HCT116 (cell line): ENCODE data around the gene CELF2. TPM values are rescaled to one million over a fixed set of nuclear protein-coding genes. Genes with fewer than 3 reads are reported as not detected.

ENCODE experiments used
- ATAC-seq: fragments of 200-7000 bp; cut with Tn5 transposase; 2 replicates; pipeline ENCODE4 v1.9.1; 2020; ENCODE audit warnings: mild to moderate bottlenecking, moderate library complexity
- BruUV-seq: library from RNA; stranded (reverse); fragments of 400-500 nt; replicated peaks from 2 replicates; lab custom pipeline; 2021; lab: Mats Ljungman, UMichigan
- CTCF ChIA-PET: fragments of 300-600 bp; sonication (Branson Sonifier 250); formaldehyde crosslinking; loops from one replicate; lab custom pipeline; 2021; ENCODE audit warnings: antibody characterized with exemption; lab: Charles Lee
- POLR2A ChIA-PET: fragments of 300-600, 350-600 bp; sonication (Branson Sonifier 250); formaldehyde crosslinking; loops from one replicate; lab custom pipeline; 2021; ENCODE audit warnings: antibody characterized with exemption; lab: Charles Lee
- RAD21 ChIA-PET, 2 experiments: fragments of 300-600 bp; sonication (Branson Sonifier 250); formaldehyde crosslinking; loops; one replicate each; lab custom pipeline; 2023; ENCODE audit warnings: low total read pairs in 2 of 2; ENCODE audit not compliant: uncharacterized antibody in 2 of 2, unreplicated experiment in 2 of 2, low non-redundant PET in 1 of 2; lab: Charles Lee
- DNase-seq: peaks from one replicate; pipeline ENCODE4 v3.0.0-alpha.2; 2010; ENCODE audit warnings: low read depth, low spot score
- H2AFZ ChIP-seq: fragments of 200-600 bp; shearing (Covaris generic), sonication (generic); 2 replicates; pipeline ENCODE4 v1.6.1; 2017; ENCODE audit warnings: low read depth, mixed run types, mixed read lengths, antibody characterized with exemption, low read length; ENCODE audit not compliant: poor library complexity, severe bottlenecking
- H3K27ac ChIP-seq: 2 replicates; pipeline ENCODE4 v1.5.1; 2012; ENCODE audit warnings: low read depth, low read length
- H3K27me3 ChIP-seq: fragments of 200-600 bp; sonication (generic); 2 replicates; pipeline ENCODE4 v1.6.1; 2016; ENCODE audit warnings: mixed run types, low read length, mixed read lengths; ENCODE audit not compliant: insufficient read depth
- H3K36me3 ChIP-seq, 2 experiments: fragments of 200-500 bp in 1 of 2; fragments of 200-600 bp in 1 of 2; sonication (Bioruptor generic) in 1 of 2; sonication (generic) in 1 of 2; 2 replicates each; pipeline versions ENCODE4 v1.5.1 to v1.6.1; 2014 to 2016; ENCODE audit warnings: low read length in 2 of 2, inconsistent platforms in 1 of 2, mixed read lengths in 1 of 2, mixed run types in 1 of 2; ENCODE audit not compliant: insufficient read depth in 2 of 2, control insufficient read depth in 1 of 2
- H3K4me1 ChIP-seq, 2 experiments: fragments of 200-600 bp in 1 of 2; sonication (generic) in 1 of 2; 2 replicates each; pipeline versions ENCODE4 v1.5.1 to v1.6.1; 2012 to 2017; ENCODE audit warnings: low read length in 2 of 2, inconsistent platforms in 1 of 2, mild to moderate bottlenecking in 1 of 2, mixed read lengths in 1 of 2, mixed run types in 1 of 2, moderate library complexity in 1 of 2; ENCODE audit not compliant: insufficient read depth in 2 of 2, control insufficient read depth in 1 of 2
- H3K4me2 ChIP-seq: fragments of 200-600 bp; sonication (generic); 2 replicates; pipeline ENCODE4 v1.6.1; 2017; ENCODE audit warnings: mixed run types, low read length, mixed read lengths
- H3K4me3 ChIP-seq, 2 experiments: fragments of 200-600 bp in 1 of 2; sonication (generic) in 1 of 2; replicated peaks in 1 of 2; 2 replicates each; pipeline ENCODE4 v1.5.1; 2011 to 2016; ENCODE audit warnings: low read length in 2 of 2, control low read depth in 1 of 2, low read depth in 1 of 2, mild to moderate bottlenecking in 1 of 2, mixed read lengths in 1 of 2, mixed run types in 1 of 2
- H3K79me2 ChIP-seq: fragments of 200-600 bp; sonication (generic); 2 replicates; pipeline ENCODE4 v1.6.1; 2017; ENCODE audit warnings: mild to moderate bottlenecking, mixed run types, low read length, moderate library complexity, mixed read lengths; ENCODE audit not compliant: insufficient read depth
- H3K9ac ChIP-seq: fragments of 200-600 bp; sonication (generic); 2 replicates; pipeline ENCODE4 v1.6.1; 2016; ENCODE audit warnings: low read length, mixed read lengths
- H3K9me2 ChIP-seq: fragments of 200-600 bp; sonication (generic), shearing (Covaris generic); 2 replicates; pipeline ENCODE4 v1.6.1; 2017; ENCODE audit warnings: mixed run types, mild to moderate bottlenecking, moderate library complexity; ENCODE audit not compliant: insufficient read depth
- H3K9me3 ChIP-seq, 2 experiments: fragments of 200-500 bp in 1 of 2; fragments of 200-600 bp in 1 of 2; sonication (Bioruptor generic) in 1 of 2; sonication (generic) in 1 of 2; 2 replicates each; pipeline ENCODE4 v1.6.1; 2014 to 2017; ENCODE audit warnings: low read length in 2 of 2, mixed read lengths in 2 of 2, inconsistent platforms in 1 of 2, low read depth in 1 of 2, mild to moderate bottlenecking in 1 of 2, mixed run types in 1 of 2, moderate library complexity in 1 of 2; ENCODE audit not compliant: control insufficient read depth in 1 of 2, insufficient read depth in 1 of 2
- H4K20me1 ChIP-seq: fragments of 200-600 bp; sonication (generic), shearing (Covaris generic); 2 replicates; pipeline ENCODE4 v1.6.1; 2017; ENCODE audit warnings: mixed run types, mild to moderate bottlenecking, moderate library complexity; ENCODE audit not compliant: insufficient read depth
- ATF3 ChIP-seq: IDR thresholded peaks from 2 replicates; pipeline ENCODE4 v1.6.1; 2012
- CBX3 ChIP-seq: IDR thresholded peaks from 2 replicates; pipeline ENCODE4 v1.6.1; 2012; ENCODE audit warnings: low read depth
- EGR1 ChIP-seq: IDR thresholded peaks from 2 replicates; pipeline ENCODE4 v1.6.1; 2012; ENCODE audit warnings: low read depth
- POLR2A ChIP-seq: IDR thresholded peaks from 2 replicates; pipeline ENCODE4 v1.7.0; 2011; ENCODE audit warnings: borderline replicate concordance; ENCODE audit not compliant: insufficient read depth, insufficient read length; ENCODE audit errors: extremely low read depth
- RAD21 ChIP-seq: IDR thresholded peaks from 2 replicates; pipeline ENCODE4 v1.6.1; 2012; ENCODE audit warnings: low read depth, mild to moderate bottlenecking
- ZFX ChIP-seq: fragments of 450-650 bp; IDR thresholded peaks from 2 replicates; pipeline ENCODE4 v1.6.1; 2017
- ZNF274 ChIP-seq: fragments of 200-500 bp; sonication (Bioruptor generic); IDR thresholded peaks from 2 replicates; pipeline ENCODE4 v1.6.1; 2014; ENCODE audit warnings: mild to moderate bottlenecking, low read depth, low read length, inconsistent platforms
- intact Hi-C: fragments of 100-400 bp; cut with micrococcal nuclease; formaldehyde crosslinking; loops from 2 replicates; pipeline ENCODE4 v1.10.0; 2022
- total RNA-seq: library from RNA; stranded (reverse); gene quantifications from one replicate; pipeline ENCODE4 v1.2.1, GENCODE V29; 2021; ENCODE audit not compliant: unreplicated experiment

CELF2 gene
- total RNA-seq, 1 experiment from 2014 or later: 0.66 TPM

- Histone ChIP-seq H4K20me1 (no peaks in the 10 kb centered on the region), H3K4me3 (no peak overlapping the region), H3K4me2 (no peak overlapping the region), H3K79me2 (no peaks in the 10 kb centered on the region), H2AFZ (no peak overlapping the region), H3K9me3 (no peaks in the 10 kb centered on the region), H3K9ac (no peak overlapping the region), H3K4me1 (no peaks in the 10 kb centered on the region), H3K27ac (no peak overlapping the region), H3K36me3 (no peaks in the 10 kb centered on the region), H3K9me2 (no peaks in the 10 kb centered on the region), H3K27me3 (no peaks in the 10 kb centered on the region)
- DNase-seq (no peak), ATAC-seq (no peak)
- ChIA-PET POLR2A (no interaction called here), CTCF (no interaction called here), RAD21 (no interaction called here)
- no TSS peak for BruUV-seq
- no peak for TF ChIP-seq EGR1
- intact Hi-C loops: no loop called here
Observed at GRCh38 chr10:11197266-11197712, 179.6 kb downstream of the CELF2 start.

- H4K20me1 ChIP-seq: no peaks in the 10 kb centered on the region
- H3K9me2 ChIP-seq: no peaks in the 10 kb centered on the region
- ChIA-PET RAD21 (no interaction called here), CTCF (no interaction called here), POLR2A (no interaction called here)
- H3K27ac ChIP-seq: no peak overlapping the region
- H3K4me2 ChIP-seq: no peak overlapping the region
- H2AFZ ChIP-seq: no peak overlapping the region
- H3K4me3 ChIP-seq: no peak overlapping the region
- no peak for TF ChIP-seq CBX3
- no peak for TF ChIP-seq ZNF274
- TF ChIP-seq RAD21: no peak
- no peak for TF ChIP-seq ZFX
- TF ChIP-seq POLR2A: no peak
- TF ChIP-seq ATF3: no peak
- no peak for TF ChIP-seq EGR1
- no peaks in the 10 kb centered on the region for H3K79me2 ChIP-seq
- no peak for ATAC-seq
- H3K9ac ChIP-seq: no peak overlapping the region
- no peaks in the 10 kb centered on the region for H3K27me3 ChIP-seq
- no peaks in the 10 kb centered on the region for H3K4me1 ChIP-seq
- H3K36me3 ChIP-seq: no peaks in the 10 kb centered on the region
- BruUV-seq: no TSS peak
- H3K9me3 ChIP-seq: no peaks in the 10 kb centered on the region
- intact Hi-C loops: no loop called here
- DNase-seq: no peak
Observed at GRCh38 chr10:11197878-11198277, 180.2 kb downstream of the CELF2 start.
